GM12874 (cell line): ENCODE measurements around the gene OR52K2.

Source experiments
- TF ChIP-seq, protein P1 (sequence below): IDR thresholded peaks from 2 replicates; pipeline ENCODE4 v1.5.1; 2011; ENCODE audit warnings: low read depth, mild to moderate bottlenecking, control low read depth, low read length, moderate library complexity; ENCODE audit not compliant: insufficient read depth

The OR52K2 gene

DNA sequence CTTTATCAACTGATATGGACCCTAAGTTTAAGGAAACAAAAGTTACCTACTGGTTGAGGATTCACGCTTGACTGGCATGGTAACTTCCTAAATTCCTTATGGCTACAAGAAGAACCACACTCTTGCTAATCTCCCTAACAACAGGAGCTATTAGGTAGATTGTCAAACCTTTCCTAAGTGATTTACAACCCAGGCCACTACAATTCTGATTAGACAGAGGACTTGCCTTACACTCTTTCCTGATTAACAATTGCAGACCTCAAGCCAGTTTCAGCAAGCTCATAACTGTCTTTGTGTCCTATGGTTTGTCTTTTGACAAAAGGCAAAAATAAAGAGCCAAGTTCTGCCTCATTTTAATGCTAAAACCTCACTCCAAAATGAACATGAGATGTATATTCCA lies 16.3 kb downstream of the OR52K2 start:
- TF ChIP-seq, protein P1, sequence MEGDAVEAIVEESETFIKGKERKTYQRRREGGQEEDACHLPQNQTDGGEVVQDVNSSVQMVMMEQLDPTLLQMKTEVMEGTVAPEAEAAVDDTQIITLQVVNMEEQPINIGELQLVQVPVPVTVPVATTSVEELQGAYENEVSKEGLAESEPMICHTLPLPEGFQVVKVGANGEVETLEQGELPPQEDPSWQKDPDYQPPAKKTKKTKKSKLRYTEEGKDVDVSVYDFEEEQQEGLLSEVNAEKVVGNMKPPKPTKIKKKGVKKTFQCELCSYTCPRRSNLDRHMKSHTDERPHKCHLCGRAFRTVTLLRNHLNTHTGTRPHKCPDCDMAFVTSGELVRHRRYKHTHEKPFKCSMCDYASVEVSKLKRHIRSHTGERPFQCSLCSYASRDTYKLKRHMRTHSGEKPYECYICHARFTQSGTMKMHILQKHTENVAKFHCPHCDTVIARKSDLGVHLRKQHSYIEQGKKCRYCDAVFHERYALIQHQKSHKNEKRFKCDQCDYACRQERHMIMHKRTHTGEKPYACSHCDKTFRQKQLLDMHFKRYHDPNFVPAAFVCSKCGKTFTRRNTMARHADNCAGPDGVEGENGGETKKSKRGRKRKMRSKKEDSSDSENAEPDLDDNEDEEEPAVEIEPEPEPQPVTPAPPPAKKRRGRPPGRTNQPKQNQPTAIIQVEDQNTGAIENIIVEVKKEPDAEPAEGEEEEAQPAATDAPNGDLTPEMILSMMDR = no peak

DNA sequence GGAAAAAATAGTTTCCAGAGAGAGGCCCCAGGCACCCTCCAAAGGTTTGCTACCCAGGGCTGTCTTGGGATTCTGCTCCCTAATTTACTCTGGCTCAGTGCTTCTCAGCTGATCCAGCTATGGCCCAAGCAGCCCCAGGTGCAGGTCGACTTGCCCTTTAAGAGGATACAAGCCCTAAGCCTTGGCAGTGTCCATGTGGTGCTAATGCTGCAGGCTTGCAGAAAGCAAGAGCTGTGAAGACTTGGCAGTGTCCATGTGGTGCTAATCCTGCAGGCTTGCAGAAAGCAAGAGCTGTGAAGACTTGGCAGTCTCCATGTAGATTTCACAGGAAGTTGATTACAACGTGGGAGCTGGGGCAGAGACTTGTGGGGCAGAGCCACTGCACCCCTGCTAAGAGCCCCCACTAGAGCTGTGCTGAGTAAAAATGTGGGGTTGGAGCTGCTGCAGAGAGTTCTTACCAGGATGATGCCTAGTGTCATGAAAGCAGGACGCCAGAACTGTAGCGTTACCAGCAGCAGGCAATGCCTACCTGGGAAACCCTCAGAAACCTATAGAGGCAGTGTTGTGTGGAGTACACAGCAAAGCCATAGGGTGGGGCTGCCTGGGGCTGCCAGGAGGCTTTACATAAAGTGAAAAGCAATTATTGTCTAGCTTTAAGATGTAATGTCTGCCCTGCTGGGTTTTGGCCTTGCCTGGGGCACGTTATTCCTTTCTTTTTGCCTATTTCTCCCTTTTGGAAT lies 17.2 kb downstream of the OR52K2 start:
- TF ChIP-seq, protein P1 = no peak

DNA sequence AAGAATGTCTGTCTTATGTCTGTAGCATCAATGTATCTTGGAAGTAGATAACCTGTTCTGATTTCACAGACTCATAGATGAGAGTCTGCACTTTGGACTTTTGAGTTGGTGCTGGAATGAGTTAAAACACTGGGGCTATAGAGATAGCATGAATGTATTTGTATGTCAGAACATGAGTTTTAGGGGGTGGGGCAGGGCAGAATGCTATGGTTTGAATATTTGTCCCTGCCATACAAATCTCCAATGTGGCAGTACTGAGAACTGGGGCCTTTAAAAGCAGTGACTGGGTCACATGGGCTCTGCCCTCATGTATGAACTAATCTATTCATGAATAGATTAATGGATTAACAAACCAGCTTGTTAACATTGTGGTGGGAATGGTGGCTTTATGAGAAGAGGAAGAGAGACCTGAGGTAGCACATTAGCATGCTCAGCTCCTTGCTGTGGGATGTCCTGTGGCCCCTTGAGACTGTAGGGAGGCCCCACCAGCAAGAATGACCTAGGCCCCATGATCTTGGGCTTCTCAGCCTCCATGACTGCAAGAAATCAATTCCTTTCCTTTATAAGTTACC lies 17.9 kb downstream of the OR52K2 start:
- TF ChIP-seq, protein P1 = no peak

DNA sequence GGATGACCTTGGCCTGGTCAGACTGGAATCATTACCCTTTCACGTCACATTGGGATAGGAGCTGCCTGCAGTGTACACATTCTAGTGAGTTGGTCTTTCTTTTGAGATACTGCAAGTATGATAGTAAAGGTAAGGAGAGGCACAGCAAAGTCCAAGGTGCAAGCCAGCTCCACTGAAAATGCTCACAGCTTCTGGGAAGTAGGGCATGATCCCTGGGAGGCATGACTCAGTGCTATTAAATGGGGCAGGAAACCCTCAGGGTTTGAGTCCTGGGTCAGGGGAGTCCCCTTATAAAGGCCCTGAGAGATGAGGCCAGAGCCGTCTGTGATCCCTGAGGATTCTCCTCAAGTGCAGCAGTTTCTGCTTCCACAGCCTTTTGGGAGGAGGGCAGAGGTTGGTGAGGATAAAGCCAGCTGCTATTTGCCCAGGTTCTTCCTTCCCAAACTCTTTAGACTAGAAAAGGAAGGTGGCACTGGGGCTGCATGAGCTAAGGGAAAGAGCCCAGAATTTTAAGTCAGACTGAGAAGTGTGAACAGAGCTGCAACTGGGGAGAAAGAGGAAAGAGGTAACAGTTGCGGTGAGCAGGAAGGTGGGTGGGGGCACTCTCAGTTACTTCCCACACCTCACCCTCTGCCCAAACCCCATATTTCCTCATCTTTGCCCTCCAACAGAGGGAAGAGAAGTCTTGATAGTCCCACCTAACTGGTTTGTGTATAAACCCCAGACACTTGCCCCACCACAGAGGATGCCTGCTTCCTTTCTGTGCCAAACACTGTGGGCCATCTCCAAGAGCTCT lies 18.9 kb downstream of the OR52K2 start:
- TF ChIP-seq, protein P1 = no peak

DNA sequence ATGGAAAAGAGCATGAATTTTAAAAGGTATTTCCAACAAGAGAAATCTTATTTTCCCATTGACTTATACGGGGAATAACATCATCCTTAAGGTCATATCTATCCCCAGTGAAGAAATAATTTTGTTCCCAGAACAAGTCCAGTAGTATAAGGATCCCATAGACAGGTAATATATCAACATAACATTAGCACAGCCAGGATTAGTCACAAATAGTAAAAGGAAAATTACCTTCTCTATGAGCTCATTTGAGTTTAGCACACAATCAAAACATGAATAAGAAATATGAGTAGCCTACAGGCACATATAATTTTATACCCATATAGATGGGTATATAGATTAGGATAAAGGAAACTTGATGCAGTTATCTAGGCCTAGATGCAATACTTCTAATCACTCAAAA lies 30.5 kb downstream of the OR52K2 start:
- TF ChIP-seq, protein P1 = no peak

DNA sequence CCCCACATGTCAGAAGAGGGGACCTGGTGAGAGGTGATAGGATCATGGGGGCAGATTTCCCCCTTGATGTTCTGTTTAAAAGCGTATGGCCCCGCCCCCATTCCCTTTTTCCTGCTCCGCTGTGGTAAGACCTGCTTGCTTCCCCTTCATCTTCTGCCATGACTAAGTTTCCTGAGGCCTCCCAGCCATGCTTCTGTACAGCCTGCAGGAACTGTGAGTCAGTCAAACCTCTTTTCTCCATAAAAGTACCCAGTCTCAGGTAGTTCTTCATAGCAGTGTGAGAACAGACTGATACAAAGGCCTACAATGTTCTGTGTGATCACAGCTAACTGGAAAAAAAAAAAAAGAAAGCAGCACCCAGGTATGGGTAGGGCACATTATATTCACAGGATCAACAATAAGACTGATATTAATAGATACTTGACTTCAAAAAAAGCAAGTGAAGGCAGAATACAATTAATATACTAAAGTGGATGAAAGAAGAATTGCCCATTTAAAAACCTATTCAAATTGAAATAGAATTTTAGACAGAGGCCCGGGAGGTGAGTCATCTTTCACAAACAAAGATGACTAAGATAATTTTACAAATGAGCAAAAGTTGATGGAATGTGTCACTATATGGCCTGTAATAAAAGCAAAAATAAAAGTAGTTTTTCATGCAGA lies 31.6 kb downstream of the OR52K2 start:
- TF ChIP-seq, protein P1 = no peak

DNA sequence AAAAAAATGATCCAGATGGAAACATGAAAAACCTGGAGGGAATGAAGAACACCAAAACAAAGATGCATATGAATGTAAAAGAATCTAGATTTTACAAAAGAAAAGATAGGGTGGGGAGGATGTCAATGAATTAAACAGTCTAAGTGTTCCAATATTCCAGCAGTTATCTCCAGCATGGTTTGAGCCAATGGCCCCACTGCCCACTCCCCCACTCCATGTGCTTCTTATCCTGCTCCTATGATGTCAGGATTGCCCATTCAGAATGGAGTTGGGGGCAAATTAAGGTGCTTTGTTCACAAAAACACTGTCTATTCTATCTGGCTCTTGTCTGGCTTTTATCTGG lies 32.1 kb downstream of the OR52K2 start:
- TF ChIP-seq, protein P1 = no peak
